ENCODE data around the gene ITIH6.
A peak's percentile ranks its signal among the peaks of the same experiment; 100 is the strongest.

The ITIH6 gene

GRCh38 chrX:54826598-54826997 lies 28.5 kb upstream of the ITIH6 start:
- Histone ChIP-seq H3K4me3 (ENCODE audit: low read depth, low read length) (no peak overlapping the region), H3K9me3 (ENCODE audit: severe bottlenecking) (no peaks in the 10 kb centered on the region), H3K27me3 (ENCODE audit: insufficient read depth, low read depth, severe bottlenecking) (peaks cover 26% of the 10 kb centered on the region), H3K27ac (no peak overlapping the region), H3K36me3 (no peaks in the 10 kb centered on the region)
- DNase-seq, result no peak
- TF ChIP-seq CTCF (IDR thresholded peaks at IDR 0.05; ENCODE audit: low read depth, low read length), result no peak

DNA sequence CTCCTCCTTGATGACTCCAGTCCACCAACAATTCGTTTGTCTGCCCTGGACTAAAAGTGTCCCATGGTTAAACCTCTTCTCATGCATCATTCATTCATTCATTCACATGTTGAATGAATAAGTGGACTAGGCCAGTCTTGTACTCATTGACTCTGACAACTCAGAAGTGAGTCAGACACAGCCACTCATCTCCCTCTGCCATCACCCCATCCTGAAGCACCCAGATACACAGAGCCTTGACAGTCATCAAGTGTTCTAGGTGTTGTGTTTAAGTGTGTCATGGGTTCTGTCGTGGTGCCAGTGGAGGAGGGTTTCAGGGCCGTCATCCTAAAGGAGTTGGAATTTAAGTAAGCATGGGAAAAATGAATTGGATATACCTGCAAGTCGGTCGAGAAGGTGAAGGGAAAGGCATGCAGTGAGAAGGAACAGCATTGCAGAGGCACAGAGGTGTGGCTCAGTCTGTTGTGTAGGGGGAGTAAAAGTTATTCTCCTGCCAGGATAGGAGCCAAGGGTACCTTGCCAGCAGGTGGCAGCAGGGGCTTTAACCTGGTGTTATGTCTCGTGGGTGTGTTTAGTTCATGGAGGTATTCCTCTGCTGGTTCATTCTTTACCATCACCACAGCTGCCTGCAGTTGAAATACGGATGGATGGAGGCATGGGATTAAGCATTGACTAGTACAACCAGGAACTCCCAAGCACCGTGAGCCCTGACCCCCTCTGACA lies 27.8 kb upstream of the ITIH6 start:
- Histone ChIP-seq H3K27ac (no peak overlapping the region), H3K9me3 (ENCODE audit: severe bottlenecking) (no peaks in the 10 kb centered on the region), H3K27me3 (ENCODE audit: insufficient read depth, low read depth, severe bottlenecking) (peaks cover 27% of the 10 kb centered on the region), H3K4me3 (ENCODE audit: low read depth, low read length) (no peak overlapping the region), H3K36me3 (no peaks in the 10 kb centered on the region)
- peak; percentile 37 for TF ChIP-seq CTCF (IDR thresholded peaks at IDR 0.05; ENCODE audit: low read depth, low read length)
- DNase-seq, result no peak

GRCh38 chrX:54824722-54825121 lies 26.7 kb upstream of the ITIH6 start:
- peaks cover 28% of the 10 kb centered on the region for H3K27me3 ChIP-seq (ENCODE audit: insufficient read depth, low read depth, severe bottlenecking)
- H3K4me3 ChIP-seq (ENCODE audit: low read depth, low read length), result no peak overlapping the region
- no peak for TF ChIP-seq CTCF (IDR thresholded peaks at IDR 0.05; ENCODE audit: low read depth, low read length)
- no peaks in the 10 kb centered on the region for H3K9me3 ChIP-seq (ENCODE audit: severe bottlenecking)
- no peaks in the 10 kb centered on the region for H3K36me3 ChIP-seq
- DNase-seq, result no peak
- no peak overlapping the region for H3K27ac ChIP-seq

GRCh38 chrX:54824195-54824594 lies 26.1 kb upstream of the ITIH6 start:
- no peaks in the 10 kb centered on the region for H3K9me3 ChIP-seq (ENCODE audit: severe bottlenecking)

GRCh38 chrX:54821310-54821709 lies 23.3 kb upstream of the ITIH6 start:
- DNase-seq, result no peak
- H3K9me3 ChIP-seq (ENCODE audit: severe bottlenecking), result no peaks in the 10 kb centered on the region
- no peak for TF ChIP-seq CTCF (IDR thresholded peaks at IDR 0.05; ENCODE audit: low read depth, low read length)
- H3K27ac ChIP-seq, result no peak overlapping the region
- H3K4me3 ChIP-seq (ENCODE audit: low read depth, low read length), result no peak overlapping the region
- no peaks in the 10 kb centered on the region for H3K36me3 ChIP-seq
- peaks cover 35% of the 10 kb centered on the region for H3K27me3 ChIP-seq (ENCODE audit: insufficient read depth, low read depth, severe bottlenecking)

More at GRCh38 chrX:54824195-54824594, 26.1 kb upstream of the ITIH6 start:
- DNase-seq, result no peak
- Histone ChIP-seq H3K27me3 (ENCODE audit: insufficient read depth, low read depth, severe bottlenecking) (peaks cover 29% of the 10 kb centered on the region), H3K27ac (no peak overlapping the region), H3K36me3 (no peaks in the 10 kb centered on the region), H3K4me3 (ENCODE audit: low read depth, low read length) (no peak overlapping the region)
- no peak for TF ChIP-seq CTCF (IDR thresholded peaks at IDR 0.05; ENCODE audit: low read depth, low read length)

DNA sequence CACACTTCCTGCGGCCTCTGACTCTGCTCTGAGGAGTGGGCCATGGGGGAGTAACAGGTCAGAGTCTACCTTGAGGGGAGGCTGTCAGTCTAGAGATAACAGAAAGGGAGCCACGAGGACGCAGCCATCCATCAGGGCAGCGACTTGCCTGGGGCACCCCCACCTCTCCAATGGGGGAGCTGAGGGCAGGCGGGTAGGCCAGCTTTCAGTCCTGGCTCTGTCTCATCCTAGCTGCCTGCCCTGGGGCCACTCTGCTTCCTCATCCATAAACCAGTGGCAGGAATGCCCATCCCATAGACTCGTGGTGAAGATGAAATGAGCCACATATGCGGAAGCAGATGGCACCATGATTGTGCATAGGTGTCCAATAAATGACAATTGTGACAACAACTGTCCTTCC lies 22.7 kb upstream of the ITIH6 start:
- DNase-seq, result no peak
- no peak for TF ChIP-seq CTCF (IDR thresholded peaks at IDR 0.05; ENCODE audit: low read depth, low read length)
- Histone ChIP-seq H3K9me3 (ENCODE audit: severe bottlenecking) (no peaks in the 10 kb centered on the region), H3K36me3 (no peaks in the 10 kb centered on the region), H3K27ac (no peak overlapping the region), H3K27me3 (ENCODE audit: insufficient read depth, low read depth, severe bottlenecking) (peaks cover 32% of the 10 kb centered on the region), H3K4me3 (ENCODE audit: low read depth, low read length) (no peak overlapping the region)

All from WERI-Rb-1 (cell line).